ENCODE measurements around the gene GPR84.

Gene GPR84

DNA sequence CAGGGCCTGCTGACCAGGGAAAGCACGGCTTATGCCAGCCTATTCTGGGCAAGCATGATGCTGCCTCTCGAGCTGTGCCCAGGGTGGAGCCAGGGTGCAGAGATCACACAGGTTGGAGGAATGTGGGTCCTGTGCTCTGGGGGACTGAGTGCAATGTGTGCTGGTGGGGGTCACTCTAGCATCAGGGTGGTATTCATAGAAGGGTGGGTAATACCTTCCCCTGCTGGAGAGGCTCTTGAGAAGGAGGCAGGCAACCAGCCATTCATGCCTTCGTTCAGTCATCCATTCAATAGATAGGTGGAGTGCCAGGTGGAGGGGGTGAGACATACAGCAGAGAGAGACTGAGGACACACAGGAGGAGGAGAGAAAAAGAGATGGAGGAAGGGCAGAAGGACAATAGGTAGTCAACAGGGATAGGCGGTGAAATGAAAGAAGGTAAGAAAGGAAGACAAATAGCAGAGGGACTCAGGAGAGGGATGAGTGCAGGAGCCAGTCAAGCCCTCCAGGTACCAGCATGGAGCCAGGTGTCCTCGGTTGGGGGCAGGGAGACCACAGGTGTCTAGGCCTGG, 25.4 kb upstream of the GPR84 start:
- Histone ChIP-seq H3K27me3 (ENCODE audit: control insufficient read depth, insufficient read depth, low read length) (peaks cover 4% of the 10 kb centered on the region), H3K9ac (ENCODE audit: low read length) (no peak overlapping the region), H3K4me1 (ENCODE audit: control insufficient read depth, insufficient read depth, low read length) (peaks cover 6% of the 10 kb centered on the region), H3K9me3 (ENCODE audit: control insufficient read depth, low read length) (no peaks in the 10 kb centered on the region), H3K36me3 (ENCODE audit: control insufficient read depth, insufficient read depth, low read length) (no peaks in the 10 kb centered on the region), H3K4me3 (ENCODE audit: low read length) (no peak overlapping the region)

DNA sequence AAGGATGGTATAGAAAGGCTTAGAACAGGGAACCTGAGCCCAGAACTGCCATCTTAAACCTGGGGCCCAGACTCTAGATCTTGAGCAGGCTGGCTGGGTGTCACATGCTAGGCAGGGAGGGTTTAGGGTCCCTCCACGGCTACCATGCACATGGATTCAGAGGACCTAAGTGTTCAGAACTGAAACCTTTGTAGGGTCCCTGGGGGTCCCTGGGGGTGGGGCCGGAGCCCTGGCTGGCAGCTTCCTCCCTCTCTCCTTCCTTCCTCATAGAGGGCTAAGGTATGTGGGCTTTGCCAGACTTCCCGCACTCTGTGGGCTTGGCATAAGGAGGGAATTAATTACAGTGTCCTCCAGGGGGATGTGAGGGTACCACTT, 24.8 kb upstream of the GPR84 start:
- Histone ChIP-seq H3K9me3 (ENCODE audit: control insufficient read depth, low read length) (no peaks in the 10 kb centered on the region), H3K9ac (ENCODE audit: low read length) (no peak overlapping the region), H3K36me3 (ENCODE audit: control insufficient read depth, insufficient read depth, low read length) (no peaks in the 10 kb centered on the region), H3K4me3 (ENCODE audit: low read length) (no peak overlapping the region), H3K27me3 (ENCODE audit: control insufficient read depth, insufficient read depth, low read length) (peaks cover 4% of the 10 kb centered on the region), H3K4me1 (ENCODE audit: control insufficient read depth, insufficient read depth, low read length) (peaks cover 6% of the 10 kb centered on the region)

DNA sequence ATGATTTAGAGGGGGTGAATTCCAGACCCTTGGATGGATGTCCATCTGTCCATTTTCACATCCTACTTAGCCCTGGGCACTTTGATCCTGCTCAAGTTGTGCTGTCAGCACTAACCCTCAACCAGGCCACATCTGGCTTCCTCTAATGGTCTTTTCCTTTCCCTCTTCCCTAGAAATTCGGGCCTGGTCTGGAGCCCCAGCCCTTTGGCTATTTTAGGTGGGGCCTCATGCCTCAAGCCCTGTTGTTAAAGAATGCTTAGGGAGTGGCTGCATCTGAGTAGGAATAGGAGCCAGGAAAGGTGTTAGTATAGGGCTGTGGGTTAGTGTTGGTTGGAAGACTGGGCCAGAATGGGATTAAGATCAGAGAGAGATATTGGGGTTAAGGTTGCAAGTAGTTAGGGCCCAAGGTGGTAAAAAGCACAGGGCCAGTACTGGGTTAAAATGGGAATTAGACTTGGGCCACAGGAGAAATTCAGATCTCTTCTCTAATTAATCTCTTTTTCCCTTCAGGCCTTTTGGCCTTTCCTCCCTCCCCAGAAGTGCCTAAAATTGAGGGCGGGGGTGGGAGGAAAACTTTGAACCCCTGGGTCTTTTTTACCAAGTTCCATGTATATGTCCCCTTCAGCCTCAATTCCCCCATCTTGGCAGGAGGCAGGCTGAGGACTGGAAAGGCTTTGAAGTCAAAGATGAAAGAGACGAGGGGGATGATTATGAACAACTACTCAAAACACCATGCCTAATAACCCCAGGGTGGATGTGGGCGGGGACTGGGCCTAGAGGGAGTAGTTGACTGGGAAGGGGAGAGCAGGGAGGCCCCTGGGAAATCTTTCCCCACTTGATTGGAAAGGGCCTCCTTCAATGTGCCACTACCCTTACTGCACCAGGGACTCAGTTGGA, 24.2 kb upstream of the GPR84 start:
- no peak overlapping the region for H3K9ac ChIP-seq (ENCODE audit: low read length)
- no peak overlapping the region for H3K4me3 ChIP-seq (ENCODE audit: low read length)
- no peaks in the 10 kb centered on the region for H3K9me3 ChIP-seq (ENCODE audit: control insufficient read depth, low read length)
- H3K4me1 ChIP-seq (ENCODE audit: control insufficient read depth, insufficient read depth, low read length): peaks cover 6% of the 10 kb centered on the region
- no peaks in the 10 kb centered on the region for H3K36me3 ChIP-seq (ENCODE audit: control insufficient read depth, insufficient read depth, low read length)
- peaks cover 4% of the 10 kb centered on the region for H3K27me3 ChIP-seq (ENCODE audit: control insufficient read depth, insufficient read depth, low read length)

DNA sequence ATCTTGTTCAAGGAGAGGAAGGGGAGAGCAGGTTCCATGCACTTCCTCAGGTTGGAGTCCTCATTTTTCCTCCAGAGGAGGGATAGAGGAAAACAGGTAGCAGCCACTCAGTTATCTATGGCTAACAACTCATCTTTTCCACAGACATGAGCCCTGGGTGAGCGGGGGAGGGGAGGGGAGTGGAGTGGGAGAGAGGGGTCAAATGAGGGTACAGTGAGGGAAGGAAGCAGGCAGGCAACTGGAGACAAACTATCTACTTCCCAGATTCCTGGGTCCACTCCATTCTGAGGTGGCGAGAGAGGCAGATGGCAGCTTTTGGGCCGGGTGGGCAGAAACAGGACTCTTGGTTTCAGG, 22.8 kb upstream of the GPR84 start:
- Histone ChIP-seq H3K4me3 (ENCODE audit: low read length) (no peak overlapping the region), H3K9ac (ENCODE audit: low read length) (no peak overlapping the region), H3K9me3 (ENCODE audit: control insufficient read depth, low read length) (no peaks in the 10 kb centered on the region), H3K4me1 (ENCODE audit: control insufficient read depth, insufficient read depth, low read length) (peaks cover 6% of the 10 kb centered on the region), H3K36me3 (ENCODE audit: control insufficient read depth, insufficient read depth, low read length) (no peaks in the 10 kb centered on the region), H3K27me3 (ENCODE audit: control insufficient read depth, insufficient read depth, low read length) (peaks cover 4% of the 10 kb centered on the region)

DNA sequence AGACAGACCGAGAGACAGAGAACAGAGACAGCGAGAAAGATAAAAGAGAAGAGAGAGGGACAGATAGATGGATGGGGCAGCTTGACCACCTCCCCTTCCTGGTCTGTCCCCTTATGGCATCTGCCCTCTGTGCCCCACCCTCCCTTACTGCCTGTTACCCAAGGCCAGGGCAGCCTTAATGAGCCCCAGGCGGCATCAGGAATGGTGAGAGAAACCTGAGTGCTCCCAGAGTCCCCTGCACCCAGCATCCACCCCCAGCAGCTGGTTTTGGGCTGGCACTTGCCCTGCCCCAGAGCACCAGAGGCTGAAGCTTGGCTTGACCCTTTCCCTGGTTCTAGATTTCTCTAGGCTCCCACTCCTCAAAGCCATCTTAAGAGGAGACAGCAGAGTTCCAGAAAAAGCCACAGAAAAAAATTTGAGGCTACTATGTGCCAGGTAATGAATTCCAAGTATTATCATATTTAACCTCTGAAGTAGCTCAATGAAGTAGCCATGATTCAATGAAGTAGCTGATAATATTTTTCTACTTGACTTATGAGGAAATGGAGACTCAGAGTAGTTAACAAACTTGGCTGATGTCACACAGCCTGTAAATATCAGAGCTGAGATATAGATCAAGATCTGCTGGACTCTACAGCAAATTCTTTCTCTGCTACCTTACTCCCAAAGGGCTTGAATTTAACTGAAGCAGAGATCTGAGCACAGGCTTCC, 22.3 kb upstream of the GPR84 start:
- H3K9me3 ChIP-seq (ENCODE audit: control insufficient read depth, low read length): no peaks in the 10 kb centered on the region
- no peaks in the 10 kb centered on the region for H3K36me3 ChIP-seq (ENCODE audit: control insufficient read depth, insufficient read depth, low read length)
- H3K4me3 ChIP-seq (ENCODE audit: low read length): no peak overlapping the region
- peaks cover 6% of the 10 kb centered on the region for H3K4me1 ChIP-seq (ENCODE audit: control insufficient read depth, insufficient read depth, low read length)
- H3K27me3 ChIP-seq (ENCODE audit: control insufficient read depth, insufficient read depth, low read length): no peaks in the 10 kb centered on the region
- no peak overlapping the region for H3K9ac ChIP-seq (ENCODE audit: low read length)

DNA sequence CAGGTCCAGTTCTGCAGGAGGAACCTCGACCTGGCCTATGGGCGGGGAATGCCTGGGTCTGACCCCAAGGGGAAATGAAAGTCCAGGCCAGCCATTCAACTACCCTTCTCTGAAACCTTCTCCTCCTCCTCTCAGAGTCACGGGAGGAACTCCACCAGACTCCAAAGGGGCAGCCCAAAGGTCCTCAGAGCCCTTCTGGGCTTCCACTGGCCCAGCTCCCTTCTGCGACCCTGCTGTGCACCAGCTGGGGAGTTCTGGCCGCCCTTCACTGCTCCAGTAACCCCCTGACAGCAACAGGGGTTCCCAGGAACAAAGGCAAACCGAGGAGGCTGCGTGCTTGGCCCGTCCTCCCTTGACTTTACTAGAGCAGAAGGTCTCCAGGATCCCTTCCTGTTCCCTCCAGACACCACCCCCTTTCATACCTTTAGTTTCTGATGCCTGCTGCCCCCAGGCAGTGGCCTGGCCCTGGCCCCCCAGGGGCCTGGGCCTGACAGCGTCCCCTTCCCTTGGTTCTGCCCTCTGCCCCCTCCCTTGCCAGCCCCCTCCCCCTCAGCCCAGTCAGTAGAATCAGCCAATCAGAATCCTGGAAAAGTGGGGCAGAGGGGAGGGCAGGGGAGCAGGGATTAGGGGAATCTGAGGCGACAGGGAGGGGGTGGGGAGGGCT, 21.1 kb upstream of the GPR84 start:
- Histone ChIP-seq H3K4me3 (ENCODE audit: low read length) (no peak overlapping the region), H3K36me3 (ENCODE audit: control insufficient read depth, insufficient read depth, low read length) (no peaks in the 10 kb centered on the region)

DNA sequence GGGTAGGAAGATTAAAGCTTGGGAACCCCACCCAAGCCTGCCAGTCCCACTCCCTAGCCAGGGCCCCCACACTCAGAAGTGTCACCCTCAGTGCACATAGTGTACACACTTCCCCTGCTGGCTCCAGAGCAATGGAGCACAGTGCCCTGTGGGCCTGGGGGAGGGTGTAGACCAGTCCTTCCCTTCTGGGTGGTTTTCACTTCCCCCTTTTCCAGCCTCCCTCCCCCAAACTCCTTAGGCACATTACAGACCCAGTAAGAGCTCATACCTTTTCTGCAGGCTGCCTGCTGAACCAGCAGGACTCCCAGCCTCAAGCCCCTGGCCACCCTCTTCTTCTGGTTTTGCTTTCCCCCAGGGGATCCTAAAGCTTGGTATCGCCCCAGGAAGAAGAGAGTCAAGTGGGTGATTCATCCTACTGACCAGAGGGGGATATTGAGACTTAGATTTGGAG, 20.3 kb upstream of the GPR84 start, which contains the start of gene ZNF385A:
TSS of gene ZNF385A (minus strand) at position 143 of the 451 bp plus-strand sequence. CDS start 219 bp downstream, outside the sequence.
- H3K9me3 ChIP-seq (ENCODE audit: control insufficient read depth, low read length): no peaks in the 10 kb centered on the region
- no peaks in the 10 kb centered on the region for H3K36me3 ChIP-seq (ENCODE audit: control insufficient read depth, insufficient read depth, low read length)
- no peaks in the 10 kb centered on the region for H3K27me3 ChIP-seq (ENCODE audit: control insufficient read depth, insufficient read depth, low read length)
- peaks cover 7% of the 10 kb centered on the region for H3K4me1 ChIP-seq (ENCODE audit: control insufficient read depth, insufficient read depth, low read length)
- peak within 1 kb of the TSS; percentile 43 for H3K9ac ChIP-seq (ENCODE audit: low read length)
- no peak within 1 kb of the TSS for H3K4me3 ChIP-seq (ENCODE audit: low read length)

More for the DNA sequence above, 21.1 kb upstream of the GPR84 start:
- peaks cover 6% of the 10 kb centered on the region for H3K4me1 ChIP-seq (ENCODE audit: control insufficient read depth, insufficient read depth, low read length)
- H3K27me3 ChIP-seq (ENCODE audit: control insufficient read depth, insufficient read depth, low read length): no peaks in the 10 kb centered on the region
- H3K9ac ChIP-seq (ENCODE audit: low read length): peak overlapping the region; percentile 43
- H3K9me3 ChIP-seq (ENCODE audit: control insufficient read depth, low read length): no peaks in the 10 kb centered on the region

DNA sequence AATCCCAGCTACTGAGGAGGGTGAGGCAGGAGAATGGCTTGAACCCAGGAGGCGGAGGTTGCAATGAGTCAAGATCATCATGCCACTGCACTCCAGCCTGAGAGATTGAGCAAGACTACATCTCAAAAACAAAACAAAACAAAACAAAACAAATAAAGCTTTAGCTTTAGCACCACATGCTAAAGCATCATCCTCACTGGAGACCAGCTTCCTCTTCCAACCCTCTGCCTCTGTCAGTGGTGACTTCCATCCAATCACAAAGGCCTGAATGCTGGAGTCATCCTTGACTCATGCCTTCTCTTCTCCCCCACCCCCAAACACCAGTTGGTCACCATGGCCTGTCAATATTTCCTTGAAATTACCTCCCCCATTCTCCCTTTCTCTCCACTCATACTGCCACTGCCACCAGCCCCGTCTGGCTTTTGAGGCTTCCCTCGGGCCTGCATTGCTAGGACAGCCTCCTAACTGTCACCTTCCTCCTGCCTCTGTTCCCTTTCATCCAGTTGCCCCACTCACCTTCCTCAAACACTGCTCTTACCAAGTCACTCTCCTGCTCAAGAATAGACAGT, 18.8 kb upstream of the GPR84 start:
- H3K9ac ChIP-seq (ENCODE audit: low read length): no peak overlapping the region
- no peaks in the 10 kb centered on the region for H3K9me3 ChIP-seq (ENCODE audit: control insufficient read depth, low read length)
- H3K36me3 ChIP-seq (ENCODE audit: control insufficient read depth, insufficient read depth, low read length): no peaks in the 10 kb centered on the region
- peaks cover 18% of the 10 kb centered on the region for H3K4me1 ChIP-seq (ENCODE audit: control insufficient read depth, insufficient read depth, low read length)
- H3K4me3 ChIP-seq (ENCODE audit: low read length): no peak overlapping the region
- peaks cover 6% of the 10 kb centered on the region for H3K27me3 ChIP-seq (ENCODE audit: control insufficient read depth, insufficient read depth, low read length)

DNA sequence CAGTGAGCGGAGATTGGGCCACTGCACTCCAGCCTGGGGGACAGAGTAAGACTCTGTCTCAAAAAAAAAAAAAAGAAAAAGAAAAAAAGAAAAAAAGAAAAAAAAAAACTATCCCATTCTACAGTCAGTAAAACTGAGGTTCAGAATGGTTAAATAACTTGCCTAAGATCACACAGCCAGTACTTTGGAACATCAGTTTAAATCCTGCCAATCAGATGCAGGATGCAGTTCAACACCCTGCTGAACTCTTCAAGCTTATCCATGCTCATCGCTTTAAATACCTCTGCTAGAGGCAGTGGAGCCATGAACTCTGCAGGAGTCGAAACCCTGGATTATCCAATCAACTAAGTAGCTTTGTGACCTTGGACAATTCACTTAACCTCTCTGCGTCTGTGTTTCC, 16.9 kb upstream of the GPR84 start:
- no peaks in the 10 kb centered on the region for H3K36me3 ChIP-seq (ENCODE audit: control insufficient read depth, insufficient read depth, low read length)
- H3K9me3 ChIP-seq (ENCODE audit: control insufficient read depth, low read length): no peaks in the 10 kb centered on the region
- H3K4me1 ChIP-seq (ENCODE audit: control insufficient read depth, insufficient read depth, low read length): peaks cover 25% of the 10 kb centered on the region
- H3K27me3 ChIP-seq (ENCODE audit: control insufficient read depth, insufficient read depth, low read length): peaks cover 12% of the 10 kb centered on the region
- H3K9ac ChIP-seq (ENCODE audit: low read length): no peak overlapping the region
- H3K4me3 ChIP-seq (ENCODE audit: low read length): no peak overlapping the region

DNA sequence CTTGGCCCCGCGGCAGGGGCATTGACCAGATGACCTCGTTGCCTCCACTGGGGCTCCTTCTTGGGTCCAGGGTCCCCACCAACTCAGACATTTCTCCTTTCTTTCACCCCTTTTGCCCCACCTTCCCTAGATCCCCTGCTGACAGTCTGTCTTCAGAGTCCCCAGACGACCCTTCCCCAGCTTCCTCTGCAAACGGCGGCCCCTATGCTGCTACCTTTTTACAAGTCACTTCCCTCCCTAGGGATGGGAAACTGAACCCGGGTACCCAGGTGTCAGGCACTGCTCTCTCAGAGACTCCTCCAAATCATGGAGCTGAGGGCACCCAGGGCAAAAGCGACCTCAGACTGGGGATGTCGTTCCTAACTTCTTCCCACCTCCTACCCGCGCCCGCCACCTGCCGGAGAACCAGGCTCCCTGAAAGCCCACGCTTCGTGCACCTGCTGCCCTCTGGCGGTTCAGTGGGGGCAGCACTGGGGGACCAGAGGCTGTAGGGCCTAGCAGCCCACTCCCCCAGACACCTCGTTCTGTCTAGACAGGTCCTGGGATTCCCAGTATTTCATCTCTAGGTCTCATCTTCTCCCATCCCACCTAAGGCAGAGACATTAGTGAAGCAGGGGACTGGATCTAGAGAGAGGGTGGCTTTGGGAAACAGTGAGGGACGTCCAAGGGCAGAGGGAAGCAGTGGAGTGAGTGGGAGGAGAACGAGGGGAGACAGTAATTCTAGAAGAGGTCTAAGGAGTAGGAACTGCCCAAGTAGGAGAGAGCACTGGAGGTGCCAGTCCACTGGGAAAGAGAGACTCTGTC, 15.3 kb upstream of the GPR84 start:
- Histone ChIP-seq H3K27me3 (ENCODE audit: control insufficient read depth, insufficient read depth, low read length) (peaks cover 12% of the 10 kb centered on the region), H3K9me3 (ENCODE audit: control insufficient read depth, low read length) (no peaks in the 10 kb centered on the region), H3K4me1 (ENCODE audit: control insufficient read depth, insufficient read depth, low read length) (peaks cover 34% of the 10 kb centered on the region), H3K36me3 (ENCODE audit: control insufficient read depth, insufficient read depth, low read length) (no peaks in the 10 kb centered on the region), H3K9ac (ENCODE audit: low read length) (no peak overlapping the region), H3K4me3 (ENCODE audit: low read length) (peak overlapping the region; percentile 63)

DNA sequence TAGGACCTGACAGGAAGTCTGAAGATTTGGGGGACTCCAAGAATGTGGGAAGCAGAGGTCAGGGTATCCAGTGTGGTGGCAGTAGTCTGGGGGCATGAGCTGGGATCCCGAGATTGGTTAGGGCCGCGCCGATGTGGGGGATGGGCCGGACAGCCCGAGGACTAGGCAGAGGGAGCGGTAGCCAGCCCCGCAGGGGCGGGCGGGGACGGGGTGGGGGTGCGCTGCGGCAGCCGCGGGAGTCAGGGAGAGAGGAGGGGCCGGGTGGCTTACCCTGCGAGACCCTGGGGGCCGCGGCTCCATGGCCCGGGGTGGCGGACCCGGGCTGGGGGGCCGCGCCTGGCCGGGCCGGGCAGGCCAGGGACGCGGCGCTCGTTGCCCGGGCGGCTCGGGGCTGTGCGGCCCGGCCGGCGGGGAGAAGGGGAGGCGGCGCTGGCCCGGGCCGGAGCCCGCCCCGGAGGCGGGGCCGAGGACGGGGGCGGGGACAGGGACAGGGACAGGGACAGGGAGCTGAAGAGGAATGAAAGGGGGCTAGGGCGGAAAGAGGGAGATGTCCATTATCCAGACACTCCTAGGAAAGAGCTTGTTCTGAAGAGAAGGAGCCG, 14.6 kb upstream of the GPR84 start:
- Histone ChIP-seq H3K36me3 (ENCODE audit: control insufficient read depth, insufficient read depth, low read length) (no peaks in the 10 kb centered on the region), H3K9ac (ENCODE audit: low read length) (peak overlapping the region; percentile 42), H3K27me3 (ENCODE audit: control insufficient read depth, insufficient read depth, low read length) (peaks cover 12% of the 10 kb centered on the region), H3K9me3 (ENCODE audit: control insufficient read depth, low read length) (no peaks in the 10 kb centered on the region), H3K4me3 (ENCODE audit: low read length) (peak overlapping the region; percentile 63), H3K4me1 (ENCODE audit: control insufficient read depth, insufficient read depth, low read length) (peaks cover 41% of the 10 kb centered on the region)

All from mucosa of stomach (tissue), 1 donor.